Amniotic stem cell (primary cell): ENCODE measurements around the gene C2CD3.
"Not testable (repeated sequence)": the region's sequence is repeated elsewhere in the genome, so short reads cannot be mapped to it uniquely, and the experiment has no call there.

Experiments
- DNase-seq: peaks from one replicate; lab custom pipeline; 2025; lab: John Stamatoyannopoulos, UW

The C2CD3 gene

GRCh38 chr11:74063628-74064027, 107.2 kb downstream of the C2CD3 start:
- DNase-seq: not testable (repeated sequence)

- not testable (repeated sequence) for DNase-seq
Measured at GRCh38 chr11:74061599-74061998, 109.2 kb downstream of the C2CD3 start.

- no peak for DNase-seq
Measured at GRCh38 chr11:74057249-74058151, 113.3 kb downstream of the C2CD3 start.

GRCh38 chr11:74055938-74056337, 114.9 kb downstream of the C2CD3 start:
- DNase-seq: peak; percentile 78

- DNase-seq: no peak
Measured at GRCh38 chr11:74050465-74050864, 120.3 kb downstream of the C2CD3 start.

- no peak for DNase-seq
Measured at GRCh38 chr11:74048993-74049392, 121.8 kb downstream of the C2CD3 start.

GRCh38 chr11:74044538-74044937, 126.3 kb downstream of the C2CD3 start:
- no peak for DNase-seq

GRCh38 chr11:74043450-74043849, 127.4 kb downstream of the C2CD3 start:
- DNase-seq: no peak

- DNase-seq: no peak
Measured at GRCh38 chr11:74037309-74037708, 133.5 kb downstream of the C2CD3 start.

- DNase-seq: no peak
Measured at GRCh38 chr11:74035264-74035663, 135.5 kb downstream of the C2CD3 start.

- DNase-seq: no peak
Measured at GRCh38 chr11:74033046-74033445, 137.8 kb downstream of the C2CD3 start.

- DNase-seq: no peak
Measured at GRCh38 chr11:74030723-74031676, 139.8 kb downstream of the C2CD3 start.

- no peak for DNase-seq
Measured at GRCh38 chr11:74025467-74026166, 145.2 kb downstream of the C2CD3 start.

- DNase-seq: no peak
Measured at GRCh38 chr11:74024261-74025029, 146.4 kb downstream of the C2CD3 start.

- no peak for DNase-seq
Measured at GRCh38 chr11:74023276-74023675, 147.5 kb downstream of the C2CD3 start.

- no peak for DNase-seq
Measured at GRCh38 chr11:74022546-74022945, 148.3 kb downstream of the C2CD3 start.

GRCh38 chr11:74021998-74022397, 148.8 kb downstream of the C2CD3 start:
- no peak for DNase-seq

GRCh38 chr11:74020539-74020938, 150.3 kb downstream of the C2CD3 start:
- DNase-seq: no peak

GRCh38 chr11:74019860-74020259, 150.9 kb downstream of the C2CD3 start:
- no peak for DNase-seq

- DNase-seq: no peak
Measured at GRCh38 chr11:74019104-74019738, 151.6 kb downstream of the C2CD3 start.
